GM21717 (cell line): ENCODE results near the gene LRFN2.

ENCODE experiments used
- ATAC-seq: cut with Tn5 transposase; IDR thresholded peaks from one replicate; pipeline ENCODE4 v1.9.1; 2021; ENCODE audit warnings: mild to moderate bottlenecking, moderate library complexity; ENCODE audit not compliant: unreplicated experiment

The LRFN2 gene

GRCh38 chr6:40587240-40588069 lies at the start of gene LRFN2:
Gene LRFN2 (minus strand): TSS chr6:40587364.
- ATAC-seq, result peak; percentile 75

DNA sequence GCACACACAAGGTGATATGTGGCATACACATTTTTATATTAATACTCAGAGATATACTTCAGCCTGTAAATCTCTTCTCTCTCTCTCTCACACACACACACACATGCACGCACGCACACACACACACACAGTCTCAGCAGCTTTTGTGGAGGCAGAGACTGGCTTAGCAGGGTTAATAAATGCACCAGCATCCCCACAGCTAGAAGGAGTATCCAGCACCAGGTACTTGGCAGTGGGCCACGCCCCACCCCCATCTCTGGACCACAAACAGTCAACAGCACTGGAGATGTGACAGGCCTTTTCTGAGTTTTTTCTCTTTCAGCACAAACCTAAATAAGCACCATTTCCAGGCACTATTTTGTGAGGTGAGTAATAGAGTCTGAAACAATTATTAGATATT lies 47.3 kb upstream of the LRFN2 start:
- ATAC-seq, result no peak

GRCh38 chr6:40631744-40632143 lies 44.6 kb upstream of the LRFN2 start:
- ATAC-seq, result no peak

- no peak for ATAC-seq
Observed at GRCh38 chr6:40630488-40630887, 43.3 kb upstream of the LRFN2 start.

DNA sequence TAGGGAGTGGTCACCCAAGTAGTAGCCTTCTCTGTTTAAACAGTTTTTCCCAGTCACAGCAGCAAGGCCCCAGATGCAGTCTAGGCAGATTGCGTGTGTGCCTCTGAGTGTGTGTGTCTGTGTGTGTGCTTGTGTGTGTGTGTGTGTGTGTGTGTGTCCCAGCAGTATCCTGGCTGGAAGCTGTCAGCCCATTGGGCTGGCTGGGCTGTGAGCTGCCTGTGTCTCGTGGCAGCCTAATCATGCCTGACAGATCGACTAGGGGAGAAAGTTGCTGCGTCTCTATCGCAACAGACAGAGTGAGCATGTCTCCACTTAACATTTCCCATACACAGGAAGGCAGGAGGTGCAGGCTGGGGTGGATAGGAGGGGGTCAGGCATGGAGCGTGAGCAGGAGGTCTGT lies 42.9 kb upstream of the LRFN2 start:
- ATAC-seq, result no peak

GRCh38 chr6:40629463-40629862 lies 42.3 kb upstream of the LRFN2 start:
- ATAC-seq, result no peak

DNA sequence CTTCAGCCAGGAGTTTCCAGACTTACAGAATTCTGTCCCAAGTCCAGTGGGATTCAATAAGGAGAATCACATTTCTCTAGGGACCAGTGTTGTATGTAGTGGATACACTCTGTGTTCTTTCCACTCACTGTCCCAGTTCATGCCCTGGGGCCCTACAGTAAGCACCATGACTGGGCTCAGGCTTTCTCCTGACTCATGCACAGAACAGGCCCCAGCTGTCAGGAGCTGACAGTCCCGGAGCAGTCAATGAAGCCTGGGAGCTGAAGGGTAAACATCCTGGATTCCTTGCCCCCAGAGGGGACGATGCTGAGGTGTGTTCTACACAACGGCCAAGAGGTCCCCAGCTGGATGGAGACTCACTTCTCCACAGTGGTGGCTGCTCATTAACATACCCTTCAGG lies 40.2 kb upstream of the LRFN2 start:
- no peak for ATAC-seq

DNA sequence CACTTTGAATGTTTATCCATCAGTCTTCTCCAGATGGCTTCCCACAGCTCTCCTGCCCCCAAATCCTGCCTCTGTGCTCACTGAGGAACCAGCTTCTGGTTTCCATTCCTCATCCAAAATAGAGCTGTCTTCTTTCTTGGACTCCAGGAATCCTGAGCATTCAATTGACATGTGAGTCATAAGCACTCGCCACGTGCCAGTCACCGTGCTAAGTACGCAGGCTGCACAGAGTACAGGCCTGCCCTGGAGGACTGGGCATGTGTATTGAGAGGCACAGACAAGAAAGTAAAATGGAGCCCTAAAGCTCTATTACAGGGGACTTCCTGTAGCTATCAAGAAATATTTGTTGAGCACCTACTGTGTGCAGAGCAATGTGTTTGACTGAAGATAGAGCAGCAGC lies 39.7 kb upstream of the LRFN2 start:
- ATAC-seq, result no peak

- no peak for ATAC-seq
Observed at GRCh38 chr6:40623932-40624331, 36.8 kb upstream of the LRFN2 start.

- no peak for ATAC-seq
Observed at GRCh38 chr6:40623178-40623577, 36.0 kb upstream of the LRFN2 start.

DNA sequence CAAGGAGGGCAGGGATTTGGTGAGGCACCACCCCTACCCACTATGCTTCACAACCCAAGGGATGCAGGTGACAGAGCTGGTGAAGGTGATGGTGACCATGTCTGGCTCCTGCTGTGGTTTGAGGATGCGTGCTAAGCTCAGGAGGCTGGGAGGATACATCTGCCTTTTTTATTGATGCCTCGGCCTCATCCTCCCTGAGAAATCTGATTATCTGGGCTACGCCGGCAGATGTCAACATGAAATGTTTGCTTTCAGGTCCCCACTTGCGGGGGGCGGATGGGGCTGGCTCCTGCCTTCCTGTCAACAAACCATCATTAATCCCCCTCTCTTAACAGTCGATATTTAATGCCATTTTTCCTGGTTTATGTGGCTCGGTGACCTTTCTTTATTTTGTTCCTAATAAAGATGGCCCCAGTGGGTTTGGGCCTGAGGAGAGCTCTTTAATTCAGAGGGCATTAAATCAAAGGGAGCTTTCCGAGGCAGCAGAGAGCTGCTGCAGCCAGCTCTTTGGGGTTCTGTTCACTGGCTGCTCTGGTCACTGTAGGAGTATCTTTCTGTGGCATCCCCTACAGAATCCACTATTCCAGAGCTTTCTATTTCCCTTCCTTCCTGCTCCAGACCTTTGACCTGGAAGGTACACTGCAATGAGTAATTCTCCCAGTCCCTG lies 33.5 kb upstream of the LRFN2 start:
- ATAC-seq, result no peak

DNA sequence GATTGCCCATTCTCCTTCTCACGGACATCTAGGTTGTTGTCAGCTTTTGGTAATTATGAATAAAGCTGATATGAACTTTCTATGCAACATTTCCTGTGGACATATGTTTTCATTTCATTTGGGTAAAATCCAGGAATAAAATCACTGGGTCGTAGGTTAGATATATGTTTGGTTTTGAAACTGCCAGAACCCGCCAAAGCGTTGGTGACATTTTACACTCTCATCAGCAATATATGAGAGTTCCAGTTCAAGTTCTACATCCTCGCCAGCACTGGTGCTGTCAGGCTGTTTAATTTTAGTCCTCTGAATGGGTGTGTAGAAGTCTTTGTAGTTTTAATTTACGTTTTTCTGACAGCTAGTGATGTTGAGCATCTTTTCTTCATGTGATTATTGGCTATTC lies 27.5 kb upstream of the LRFN2 start:
- no peak for ATAC-seq

GRCh38 chr6:40611912-40612311 lies 24.7 kb upstream of the LRFN2 start:
- no peak for ATAC-seq

DNA sequence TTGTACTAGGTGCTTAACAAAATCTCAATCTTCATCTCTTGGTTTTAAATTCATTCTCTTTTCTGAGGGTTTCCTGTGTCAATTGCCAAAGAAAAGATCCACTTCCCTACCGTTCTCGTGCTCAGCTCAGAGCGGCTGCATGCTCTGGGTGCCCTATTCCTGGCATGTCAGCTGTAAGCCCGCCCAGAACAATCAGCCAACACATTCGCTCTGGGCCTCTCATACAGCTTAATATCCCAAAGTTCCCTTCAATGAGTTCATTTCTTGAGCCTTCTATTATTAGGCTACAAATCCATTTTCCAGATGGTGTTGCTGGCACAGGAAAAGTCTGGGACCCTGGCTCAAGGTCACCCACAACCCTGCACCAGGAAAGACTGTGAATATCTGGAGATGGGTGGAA lies 24.3 kb upstream of the LRFN2 start:
- no peak for ATAC-seq

DNA sequence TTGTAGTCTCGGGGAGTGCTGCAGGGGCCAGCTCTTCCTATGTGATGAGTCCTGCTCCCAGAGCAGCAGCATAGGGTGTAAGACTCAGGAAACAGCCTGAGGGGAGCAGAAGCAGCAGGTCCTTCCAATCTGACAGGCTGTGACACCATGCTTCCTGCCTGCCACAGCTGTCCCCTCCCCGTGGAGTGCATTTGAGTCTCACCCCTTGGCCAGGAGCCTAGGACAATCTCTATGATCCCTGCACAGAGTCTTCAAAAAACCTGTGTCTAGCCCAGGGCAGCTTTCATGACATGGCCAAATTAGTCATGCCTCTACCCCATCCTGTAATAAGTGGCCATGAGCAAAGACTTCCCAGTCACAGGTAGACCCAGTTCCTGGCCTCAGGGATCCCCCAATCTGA lies 23.1 kb upstream of the LRFN2 start:
- no peak for ATAC-seq

DNA sequence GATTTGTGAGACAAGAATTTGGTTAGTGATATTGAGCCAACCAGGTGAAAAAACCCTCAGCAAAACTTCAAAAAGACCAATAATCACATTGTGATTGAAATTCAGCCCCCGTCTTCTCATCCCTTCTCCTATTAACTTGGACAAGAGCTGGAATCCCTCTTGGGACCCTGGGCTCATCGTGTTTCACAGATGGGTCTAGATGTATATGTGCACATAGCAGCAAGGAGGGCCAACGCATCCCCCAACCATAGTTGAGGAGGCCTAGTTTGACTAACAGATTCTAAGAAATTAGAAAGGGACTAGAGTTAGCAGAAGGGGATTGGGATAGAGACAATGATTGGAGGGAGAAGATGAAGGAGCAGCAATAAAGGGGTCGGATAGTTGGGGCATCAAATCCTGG lies 19.8 kb upstream of the LRFN2 start:
- ATAC-seq, result no peak

DNA sequence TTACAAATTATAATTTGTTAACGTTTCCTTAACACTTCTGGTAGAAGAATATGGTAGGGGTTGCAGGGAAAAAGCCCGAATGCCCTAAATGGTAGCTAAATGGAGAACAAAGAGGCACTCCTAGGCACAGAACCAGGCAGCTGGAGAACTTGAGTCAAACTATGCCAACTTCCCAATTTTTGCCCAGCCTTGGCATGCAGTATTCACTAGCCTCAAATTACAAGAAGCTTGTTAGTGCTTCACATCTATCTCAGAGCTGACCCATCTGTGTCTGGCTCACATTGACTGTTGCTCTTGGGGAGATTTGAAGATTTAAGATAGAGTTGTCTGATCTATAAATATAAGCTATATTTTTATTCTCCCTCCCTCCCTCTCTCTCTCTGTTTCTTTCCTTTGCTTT lies 19.4 kb upstream of the LRFN2 start:
- ATAC-seq, result no peak

DNA sequence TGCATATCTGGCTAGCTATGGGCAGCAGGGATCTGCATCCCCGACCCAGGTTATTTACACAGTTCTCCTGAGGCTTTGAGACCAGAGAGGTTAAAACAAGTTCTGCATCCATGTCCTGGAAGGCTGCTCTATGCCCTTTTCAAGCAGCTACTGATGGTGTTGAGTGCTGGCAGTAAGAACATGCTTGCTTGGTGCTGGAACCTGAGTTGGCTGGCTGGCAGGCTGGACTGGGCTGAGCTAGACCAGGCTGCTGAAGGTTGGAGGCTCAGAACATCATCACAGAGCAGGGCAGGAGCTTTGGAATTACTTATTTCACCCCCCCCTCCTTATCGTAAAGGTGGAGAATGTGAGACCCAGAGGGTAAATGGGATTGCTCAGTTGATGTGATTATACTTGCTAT lies 16.9 kb upstream of the LRFN2 start:
- ATAC-seq, result no peak

- no peak for ATAC-seq
Observed at GRCh38 chr6:40599555-40599954, 12.4 kb upstream of the LRFN2 start.

- no peak for ATAC-seq
Observed at GRCh38 chr6:40598516-40598915, 11.4 kb upstream of the LRFN2 start.

DNA sequence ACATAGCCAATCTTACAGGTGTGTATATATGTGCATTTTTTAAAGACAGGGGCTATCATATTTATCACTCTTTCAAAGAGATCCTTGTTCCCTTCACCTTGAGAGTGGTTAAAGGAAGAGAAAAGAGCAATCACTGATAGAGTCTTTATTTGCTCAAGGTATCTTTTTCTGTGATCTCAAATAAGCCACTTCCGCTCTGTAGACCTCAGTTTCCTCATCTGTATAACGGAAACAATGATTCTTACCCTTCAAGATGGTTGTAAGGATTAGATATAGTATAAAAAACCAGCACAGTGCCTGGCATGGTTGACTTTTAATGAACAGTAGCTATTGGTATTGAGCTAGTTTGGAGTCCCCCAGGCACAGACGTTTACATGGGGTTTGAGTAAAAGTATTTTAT lies 10.1 kb upstream of the LRFN2 start:
- ATAC-seq, result no peak

GRCh38 chr6:40588480-40588879 lies 1.3 kb upstream of the LRFN2 start:
- no peak for ATAC-seq

GRCh38 chr6:40588070-40588384 lies 863 bp upstream of the LRFN2 start:
- ATAC-seq, result no peak
